ENCODE data around the gene CRABP2. TPM values are rescaled to one million over a fixed set of nuclear protein-coding genes. Genes with fewer than 3 reads are reported as not detected.

Gene CRABP2
- total and polyA plus RNA-seq, 5 donors from 2014 or later, result 5.1 TPM; not detected in 4

GRCh38 chr1:156655904-156656516 lies 49.4 kb downstream of the CRABP2 start:
- Histone ChIP-seq H3K4me1 (ENCODE audit: control insufficient read depth, insufficient read depth, low read length, poor library complexity, severe bottlenecking) (peaks cover 34% of the 10 kb centered on the region), H3K27me3 (ENCODE audit: control insufficient read depth, insufficient read depth, low read length) (peaks cover 20% of the 10 kb centered on the region), H3K9me3 (ENCODE audit: control insufficient read depth in 2 of 2, low read length in 2 of 2) (no peaks in the 10 kb centered on the region), H3K36me3 (ENCODE audit: control insufficient read depth, insufficient read depth, low read length) (no peaks in the 10 kb centered on the region), H3K4me3 (ENCODE audit: low read depth, low read length) (no peak overlapping the region), H3K27ac (ENCODE audit: insufficient read depth, low read length, poor library complexity, severe bottlenecking) (no peak overlapping the region)
- no peak overlapping the region for H3K27ac Mint-ChIP-seq
- peaks cover 47% of the 10 kb centered on the region for H3K27me3 Mint-ChIP-seq
- peaks cover 3% of the 10 kb centered on the region for H3K36me3 Mint-ChIP-seq
- no peak for DNase-seq
- no peak for ATAC-seq (ENCODE audit: low read depth in 2 of 2)
- H3K4me1 Mint-ChIP-seq, result peaks cover 0 to 45% (median 21%) of the 10 kb centered on the region in 4 donors
- H3K9me3 Mint-ChIP-seq, result peaks cover 0 to 4% (median 0%) of the 10 kb centered on the region in 7 donors
- peak overlapping the region in 3 of 4 donors; percentile 30 to 83 (median 76) for H3K4me3 Mint-ChIP-seq

GRCh38 chr1:156655151-156655903 lies 50.1 kb downstream of the CRABP2 start:
- no peak for ATAC-seq (ENCODE audit: low read depth in 2 of 2)
- peaks cover 0 to 4% (median 0%) of the 10 kb centered on the region in 7 donors for H3K9me3 Mint-ChIP-seq
- peak overlapping the region in 1 of 3 donors; percentile 33 for H3K27ac Mint-ChIP-seq
- Histone ChIP-seq H3K27ac (ENCODE audit: insufficient read depth, low read length, poor library complexity, severe bottlenecking) (no peak overlapping the region), H3K4me1 (ENCODE audit: control insufficient read depth, insufficient read depth, low read length, poor library complexity, severe bottlenecking) (peaks cover 29% of the 10 kb centered on the region), H3K36me3 (ENCODE audit: control insufficient read depth, insufficient read depth, low read length) (no peaks in the 10 kb centered on the region), H3K27me3 (ENCODE audit: control insufficient read depth, insufficient read depth, low read length) (peaks cover 20% of the 10 kb centered on the region), H3K4me3 (ENCODE audit: low read depth, low read length) (no peak overlapping the region), H3K9me3 (ENCODE audit: control insufficient read depth in 2 of 2, low read length in 2 of 2) (no peaks in the 10 kb centered on the region)
- peaks cover 48% of the 10 kb centered on the region for H3K27me3 Mint-ChIP-seq
- peaks cover 3% of the 10 kb centered on the region for H3K36me3 Mint-ChIP-seq
- peak overlapping the region in 2 of 4 donors; percentile 30 to 57 for H3K4me3 Mint-ChIP-seq
- H3K4me1 Mint-ChIP-seq, result peaks cover 0 to 39% (median 18%) of the 10 kb centered on the region in 4 donors
- no peak for DNase-seq

DNA sequence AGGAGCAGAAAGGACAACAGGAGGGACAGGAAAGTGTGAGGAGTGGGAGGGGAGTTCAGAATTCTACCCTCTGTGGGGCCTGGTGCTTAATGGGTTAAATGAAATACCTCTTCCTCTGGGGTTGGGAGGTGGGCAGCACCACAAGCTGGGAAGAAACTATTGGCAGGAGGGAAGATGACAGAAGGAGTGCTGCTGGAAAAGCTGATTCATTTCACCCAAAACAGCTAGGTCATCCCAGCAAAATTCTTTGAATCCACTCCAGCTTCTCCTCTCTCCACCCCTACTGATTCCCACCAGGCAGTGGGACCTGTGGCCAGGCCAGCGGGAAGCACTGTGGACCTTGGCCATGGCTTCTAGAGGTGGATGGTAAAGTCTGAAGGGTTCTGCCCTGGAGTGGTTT lies 50.7 kb downstream of the CRABP2 start:
- no peak overlapping the region for H3K4me3 ChIP-seq (ENCODE audit: low read depth, low read length)
- Mint-ChIP-seq H3K4me1 (peaks cover 0 to 32% (median 14%) of the 10 kb centered on the region in 4 donors), H3K4me3 (no peak overlapping the region), H3K27ac (peak overlapping the region in 1 of 3 donors; percentile 33), H3K9me3 (peaks cover 0 to 4% (median 0%) of the 10 kb centered on the region in 7 donors), H3K36me3 (peaks cover 3% of the 10 kb centered on the region), H3K27me3 (peaks cover 55% of the 10 kb centered on the region)
- DNase-seq (no peak), ATAC-seq (ENCODE audit: low read depth in 2 of 2) (no peak)
- no peak overlapping the region for H3K27ac ChIP-seq (ENCODE audit: insufficient read depth, low read length, poor library complexity, severe bottlenecking)
- H3K4me1 ChIP-seq (ENCODE audit: control insufficient read depth, insufficient read depth, low read length, poor library complexity, severe bottlenecking), result peaks cover 23% of the 10 kb centered on the region
- H3K27me3 ChIP-seq (ENCODE audit: control insufficient read depth, insufficient read depth, low read length), result peaks cover 23% of the 10 kb centered on the region
- no peaks in the 10 kb centered on the region for H3K36me3 ChIP-seq (ENCODE audit: control insufficient read depth, insufficient read depth, low read length)
- no peaks in the 10 kb centered on the region for H3K9me3 ChIP-seq (ENCODE audit: control insufficient read depth in 2 of 2, low read length in 2 of 2)

DNA sequence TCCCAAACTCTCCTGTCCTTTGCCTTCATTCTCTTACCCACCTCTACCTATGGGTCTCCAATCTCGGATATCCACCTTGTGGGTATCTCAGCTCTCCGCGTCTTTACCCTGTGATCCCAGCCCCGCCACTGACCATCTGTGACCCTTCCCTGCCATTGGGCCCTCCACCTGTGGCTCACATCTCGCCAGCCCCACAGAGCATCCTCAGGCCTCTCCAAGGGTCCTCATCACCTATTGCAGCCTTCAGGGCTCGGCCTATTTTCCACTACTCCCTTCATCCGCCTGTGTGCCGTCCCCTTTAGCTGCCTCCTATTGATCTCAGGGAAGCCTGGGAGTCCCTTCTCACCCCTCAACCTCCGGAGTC lies 52.4 kb downstream of the CRABP2 start:
- peaks cover 0 to 4% (median 0%) of the 10 kb centered on the region in 7 donors for H3K9me3 Mint-ChIP-seq
- H3K36me3 Mint-ChIP-seq, result peaks cover 3% of the 10 kb centered on the region
- Histone ChIP-seq H3K9me3 (ENCODE audit: control insufficient read depth in 2 of 2, low read length in 2 of 2) (no peaks in the 10 kb centered on the region), H3K4me1 (ENCODE audit: control insufficient read depth, insufficient read depth, low read length, poor library complexity, severe bottlenecking) (peaks cover 16% of the 10 kb centered on the region), H3K4me3 (ENCODE audit: low read depth, low read length) (no peak overlapping the region), H3K27me3 (ENCODE audit: control insufficient read depth, insufficient read depth, low read length) (peaks cover 25% of the 10 kb centered on the region), H3K27ac (ENCODE audit: insufficient read depth, low read length, poor library complexity, severe bottlenecking) (no peak overlapping the region), H3K36me3 (ENCODE audit: control insufficient read depth, insufficient read depth, low read length) (no peaks in the 10 kb centered on the region)
- peaks cover 0 to 20% (median 9%) of the 10 kb centered on the region in 4 donors for H3K4me1 Mint-ChIP-seq
- ATAC-seq (ENCODE audit: low read depth in 2 of 2) (no peak), DNase-seq (no peak)
- H3K27ac Mint-ChIP-seq, result no peak overlapping the region
- H3K4me3 Mint-ChIP-seq, result peak overlapping the region in 1 of 4 donors; percentile 26
- H3K27me3 Mint-ChIP-seq, result peaks cover 60% of the 10 kb centered on the region

DNA sequence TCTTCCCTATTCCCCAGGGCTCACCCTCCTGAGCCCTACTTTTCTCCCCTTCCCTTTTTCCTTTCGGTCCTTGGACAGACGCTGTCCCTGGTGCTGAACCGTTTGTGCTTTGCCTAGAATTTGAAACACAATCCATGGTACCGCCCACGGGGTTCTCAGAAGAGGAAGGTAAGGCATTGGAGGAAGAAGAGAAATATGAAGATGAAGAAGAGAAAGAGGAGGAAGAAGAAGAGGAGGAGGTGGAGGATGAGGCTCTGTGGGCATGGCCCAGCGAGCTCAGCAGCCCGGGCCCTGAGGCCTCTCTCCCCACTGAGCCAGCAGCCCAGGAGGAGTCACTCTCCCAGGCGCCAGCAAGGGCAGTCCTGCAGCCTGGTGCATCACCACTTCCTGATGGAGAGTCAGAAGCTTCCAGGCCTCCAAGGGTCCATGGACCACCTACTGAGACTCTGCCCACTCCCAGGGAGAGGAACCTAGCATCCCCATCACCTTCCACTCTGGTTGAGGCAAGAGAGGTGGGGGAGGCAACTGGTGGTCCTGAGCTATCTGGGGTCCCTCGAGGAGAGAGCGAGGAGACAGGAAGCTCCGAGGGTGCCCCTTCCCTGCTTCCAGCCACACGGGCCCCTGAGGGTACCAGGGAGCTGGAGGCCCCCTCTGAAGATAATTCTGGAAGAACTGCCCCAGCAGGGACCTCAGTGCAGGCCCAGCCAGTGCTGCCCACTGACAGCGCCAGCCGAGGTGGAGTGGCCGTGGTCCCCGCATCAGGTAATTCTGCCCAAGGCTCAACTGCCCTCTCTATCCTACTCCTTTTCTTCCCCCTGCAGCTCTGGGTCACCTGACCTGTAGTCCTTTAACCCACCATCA lies 53.0 kb downstream of the CRABP2 start:
- Mint-ChIP-seq H3K27ac (peak overlapping the region in 1 of 3 donors; percentile 15), H3K36me3 (peaks cover 3% of the 10 kb centered on the region)
- peaks cover 10% of the 10 kb centered on the region for H3K4me1 ChIP-seq (ENCODE audit: control insufficient read depth, insufficient read depth, low read length, poor library complexity, severe bottlenecking)

More for the DNA sequence above, 53.0 kb downstream of the CRABP2 start:
- ATAC-seq (ENCODE audit: low read depth in 2 of 2) (no peak), DNase-seq (no peak)
- H3K4me3 Mint-ChIP-seq, result no peak overlapping the region
- H3K27ac ChIP-seq (ENCODE audit: insufficient read depth, low read length, poor library complexity, severe bottlenecking), result no peak overlapping the region
- peaks cover 59% of the 10 kb centered on the region for H3K27me3 Mint-ChIP-seq
- no peaks in the 10 kb centered on the region for H3K36me3 ChIP-seq (ENCODE audit: control insufficient read depth, insufficient read depth, low read length)
- H3K4me3 ChIP-seq (ENCODE audit: low read depth, low read length), result no peak overlapping the region
- H3K9me3 Mint-ChIP-seq, result peaks cover 0 to 4% (median 0%) of the 10 kb centered on the region in 7 donors
- H3K9me3 ChIP-seq (ENCODE audit: control insufficient read depth in 2 of 2, low read length in 2 of 2), result no peaks in the 10 kb centered on the region
- H3K27me3 ChIP-seq (ENCODE audit: control insufficient read depth, insufficient read depth, low read length), result peaks cover 27% of the 10 kb centered on the region
- H3K4me1 Mint-ChIP-seq, result peaks cover 0 to 14% (median 5%) of the 10 kb centered on the region in 4 donors

Other genes starting within 250 kb of the CRABP2 start
- gene MEF2D, start 204.8 kb downstream of the CRABP2 start, total RNA-seq, result 186 TPM
- gene MEF2D, start 204.8 kb downstream of the CRABP2 start, polyA plus RNA-seq, result 10 to 100 TPM in 1 of 4 donors, 1 to 10 TPM in 3; 4.6 to 11.5 (median 6.4) TPM
- 0.10 TPM for gene IQGAP3, start 133.0 kb downstream of the CRABP2 start, total RNA-seq
- gene IQGAP3, start 133.0 kb downstream of the CRABP2 start, polyA plus RNA-seq, result under 1 TPM; 0.05 to 0.98 (median 0.41) TPM
- 2.3 TPM for gene TTC24, start 125.9 kb downstream of the CRABP2 start, total RNA-seq
- under 1 TPM in 3 of 4 donors, not detected in 1; 0.34 to 0.65 (median 0.35) TPM for gene TTC24, start 125.9 kb downstream of the CRABP2 start, polyA plus RNA-seq
- gene NAXE, start 113.8 kb downstream of the CRABP2 start, total RNA-seq, result 29.2 TPM
- 100 to 1,000 TPM in 1 of 4 donors, 10 to 100 TPM in 3; 87.3 to 102 (median 92.2) TPM for gene NAXE, start 113.8 kb downstream of the CRABP2 start, polyA plus RNA-seq
- gene GPATCH4, start 104.1 kb downstream of the CRABP2 start, total RNA-seq, result 27.5 TPM
- 10 to 100 TPM; 20.2 to 34.6 (median 27.6) TPM for gene GPATCH4, start 104.1 kb downstream of the CRABP2 start, polyA plus RNA-seq
- not detected for gene HAPLN2, start 86.2 kb downstream of the CRABP2 start, total RNA-seq
- not detected for gene HAPLN2, start 86.2 kb downstream of the CRABP2 start, polyA plus RNA-seq
- not detected for gene BCAN, start 63.5 kb downstream of the CRABP2 start, total RNA-seq
- gene BCAN, start 63.5 kb downstream of the CRABP2 start, polyA plus RNA-seq, result not detected
- gene NES, start 28.2 kb downstream of the CRABP2 start, total RNA-seq, result 0.10 TPM
- gene NES, start 28.2 kb downstream of the CRABP2 start, polyA plus RNA-seq, result not detected
- gene METTL25B, start 22.9 kb upstream of the CRABP2 start, total RNA-seq, result 19.0 TPM
- gene METTL25B, start 22.9 kb upstream of the CRABP2 start, polyA plus RNA-seq, result 1 to 10 TPM; 4.3 to 8.7 (median 7.2) TPM
- 76.7 TPM for gene ISG20L2, start 23.2 kb upstream of the CRABP2 start, total RNA-seq
- gene ISG20L2, start 23.2 kb upstream of the CRABP2 start, polyA plus RNA-seq, result 10 to 100 TPM; 15.8 to 17.8 (median 17.0) TPM
- 18.2 TPM for gene MRPL24, start 35.5 kb upstream of the CRABP2 start, total RNA-seq
- gene MRPL24, start 35.5 kb upstream of the CRABP2 start, polyA plus RNA-seq, result 10 to 100 TPM; 72.5 to 86.4 (median 79.3) TPM
- 87.6 TPM for gene HDGF, start 46.1 kb upstream of the CRABP2 start, total RNA-seq
- 10 to 100 TPM; 26.9 to 50.2 (median 36.7) TPM for gene HDGF, start 46.1 kb upstream of the CRABP2 start, polyA plus RNA-seq
- 67.8 TPM for gene PRCC, start 62.0 kb upstream of the CRABP2 start, total RNA-seq
- 10 to 100 TPM; 35.5 to 43.3 (median 36.4) TPM for gene PRCC, start 62.0 kb upstream of the CRABP2 start, polyA plus RNA-seq
- gene SH2D2A, start 111.3 kb upstream of the CRABP2 start, total RNA-seq, result 158 TPM
- gene SH2D2A, start 111.3 kb upstream of the CRABP2 start, polyA plus RNA-seq, result 10 to 100 TPM; 27.3 to 36.4 (median 31.2) TPM
- 0.07 TPM for gene INSRR, start 153.5 kb upstream of the CRABP2 start, total RNA-seq
- not detected for gene INSRR, start 153.5 kb upstream of the CRABP2 start, polyA plus RNA-seq
- gene NTRK1, start 155.3 kb upstream of the CRABP2 start, total RNA-seq, result 0.91 TPM
- under 1 TPM in 3 of 4 donors, not detected in 1; 0.06 to 0.44 (median 0.10) TPM for gene NTRK1, start 155.3 kb upstream of the CRABP2 start, polyA plus RNA-seq
- 1.3 TPM for gene PEAR1, start 188.1 kb upstream of the CRABP2 start, total RNA-seq
- not detected for gene PEAR1, start 188.1 kb upstream of the CRABP2 start, polyA plus RNA-seq
- gene LRRC71, start 215.0 kb upstream of the CRABP2 start, total RNA-seq, result not detected
- not detected for gene LRRC71, start 215.0 kb upstream of the CRABP2 start, polyA plus RNA-seq